HG03095 (cell line): ENCODE results near the gene PPP1R3G.
"Not testable (repeated sequence)": the region's sequence is repeated elsewhere in the genome, so short reads cannot be mapped to it uniquely, and the experiment has no call there.

Experiments used
- ATAC-seq: cut with Tn5 transposase; IDR thresholded peaks from one replicate; pipeline ENCODE4 v1.9.1; 2021; ENCODE audit warnings: moderate library complexity; ENCODE audit not compliant: unreplicated experiment

Gene PPP1R3G

GRCh38 chr6:5116243-5116991 lies 31.3 kb downstream of the PPP1R3G start:
- ATAC-seq, result no peak

GRCh38 chr6:5119090-5119951 lies 34.2 kb downstream of the PPP1R3G start:
- ATAC-seq, result no peak

GRCh38 chr6:5120011-5120410 lies 34.9 kb downstream of the PPP1R3G start:
- ATAC-seq, result no peak

GRCh38 chr6:5120543-5120942 lies 35.4 kb downstream of the PPP1R3G start:
- not testable (repeated sequence) for ATAC-seq

- ATAC-seq, result no peak
These were observed 36.3 kb downstream of the PPP1R3G start for GRCh38 chr6:5121479-5121878.

- no peak for ATAC-seq
These were observed 36.8 kb downstream of the PPP1R3G start for GRCh38 chr6:5121956-5122355.

- no peak for ATAC-seq
These were observed 37.5 kb downstream of the PPP1R3G start for GRCh38 chr6:5122504-5123112.

- ATAC-seq, result no peak
These were observed 38.4 kb downstream of the PPP1R3G start for GRCh38 chr6:5123296-5124143.

GRCh38 chr6:5124526-5124925 lies 39.4 kb downstream of the PPP1R3G start:
- ATAC-seq, result no peak

- ATAC-seq, result no peak
These were observed 40.2 kb downstream of the PPP1R3G start for GRCh38 chr6:5125152-5126006.

GRCh38 chr6:5126214-5126613 lies 41.1 kb downstream of the PPP1R3G start:
- no peak for ATAC-seq

- ATAC-seq, result no peak
These were observed 42.1 kb downstream of the PPP1R3G start for GRCh38 chr6:5127106-5127687.

- ATAC-seq, result no peak
These were observed 43.2 kb downstream of the PPP1R3G start for GRCh38 chr6:5128351-5128750.

- no peak for ATAC-seq
These were observed 45.2 kb downstream of the PPP1R3G start for GRCh38 chr6:5130135-5130866.

GRCh38 chr6:5132731-5133130 lies 47.6 kb downstream of the PPP1R3G start:
- peak; percentile 75 for ATAC-seq

GRCh38 chr6:5133943-5134342 lies 48.8 kb downstream of the PPP1R3G start:
- ATAC-seq, result no peak

- no peak for ATAC-seq
These were observed 50.7 kb downstream of the PPP1R3G start for GRCh38 chr6:5135788-5136376.

- no peak for ATAC-seq
These were observed 51.7 kb downstream of the PPP1R3G start for GRCh38 chr6:5136851-5137250.
